A549 (cell line): ENCODE data around the gene OTOS. TPM values are rescaled to one million over a fixed set of nuclear protein-coding genes. Genes with fewer than 3 reads are reported as not detected.

Experiments
- ATAC-seq, 2 experiments: fragments of 200-7000 bp in 1 of 2; fragments of >200 bp in 1 of 2; cut with Nextera tagmentation in 1 of 2; cut with Tn5 transposase in 1 of 2; 3 replicates each; pipeline versions ENCODE4 v1.8.0 to v1.9.1; 2018 to 2020; ENCODE audit warnings: mild to moderate bottlenecking in 1 of 2, moderate library complexity in 1 of 2
- CTCF ChIA-PET: fragments of 300-600 bp; sonication (Branson Sonifier 250); formaldehyde crosslinking; extraction: SDS; loops from one replicate; lab custom pipeline; 2021; ENCODE audit warnings: antibody characterized with exemption, inconsistent platforms; lab: Yijun Ruan, JAX
- POLR2A ChIA-PET: fragments of 350-600 bp; formaldehyde crosslinking; extraction: SDS; loops from one replicate; lab custom pipeline; 2021; ENCODE audit warnings: antibody characterized with exemption, inconsistent platforms; lab: Yijun Ruan, JAX
- DNase-seq, 2 experiments: peaks; one replicate each; pipeline versions ENCODE4 v3.0.0 to v3.0.0-alpha.2; 2011 to 2016; ENCODE audit warnings: low read depth in 1 of 2, low spot score in 1 of 2
- FAIRE-seq: peaks from 2 replicates; lab custom pipeline; 2011; peaks lifted over from hg19 to GRCh38; lab: Jason Lieb, UNC
- H3K27ac ChIP-seq, 2 experiments: fragments of >200 bp; sonication (Bioruptor Twin); formaldehyde crosslinking; 3 replicates each; pipeline ENCODE4 v1.5.1; 2016 to 2017
- H3K4me1 ChIP-seq: fragments of >200 bp; sonication (Bioruptor Twin); formaldehyde crosslinking; 3 replicates; pipeline ENCODE4 v1.6.1; 2016
- H3K4me2 ChIP-seq: fragments of >200 bp; sonication (Bioruptor Twin); formaldehyde crosslinking; 3 replicates; pipeline ENCODE4 v1.6.1; 2016
- H3K4me3 ChIP-seq: fragments of >200 bp; sonication (Bioruptor Twin); formaldehyde crosslinking; 3 replicates; pipeline ENCODE4 v1.5.1; 2016
- H3K9me3 ChIP-seq: fragments of >200 bp; sonication (Bioruptor Twin); formaldehyde crosslinking; 3 replicates; pipeline ENCODE4 v1.6.1; 2016
- CHD4 ChIP-seq: fragments of 200-600 bp; sonication (generic); IDR thresholded peaks from 2 replicates; pipeline ENCODE4 v1.6.1; 2016; ENCODE audit warnings: antibody characterized with exemption, mild to moderate bottlenecking, borderline replicate concordance
- E2F6 ChIP-seq: IDR thresholded peaks from 2 replicates; pipeline ENCODE4 v1.6.1; 2012; ENCODE audit warnings: low read depth, borderline replicate concordance
- EHF ChIP-seq: fragments of 250-450 bp; sonication (Bioruptor Pico); IDR thresholded peaks from 2 replicates; pipeline ENCODE4 v1.5.0; 2020; ENCODE audit warnings: mild to moderate bottlenecking
- EHMT2 ChIP-seq: fragments of 200-600 bp; sonication (generic); IDR thresholded peaks from 2 replicates; pipeline ENCODE4 v1.6.1; 2016; ENCODE audit warnings: antibody characterized with exemption, low read depth, mild to moderate bottlenecking, moderate library complexity
- HMGXB4 ChIP-seq: fragments of 250-450 bp; sonication (Bioruptor Pico); IDR thresholded peaks from 2 replicates; pipeline ENCODE4 v1.5.0; 2021; ENCODE audit warnings: mild to moderate bottlenecking, moderate library complexity, borderline replicate concordance
- HOXB13 ChIP-seq: fragments of 250-450 bp; sonication (Bioruptor Pico); IDR thresholded peaks from 2 replicates; pipeline ENCODE4 v1.5.0; 2020; ENCODE audit warnings: low read depth, mild to moderate bottlenecking, moderate library complexity
- MAZ ChIP-seq: fragments of 150-350 bp; IDR thresholded peaks from 2 replicates; pipeline ENCODE4 v1.6.1; 2014; ENCODE audit warnings: antibody characterized with exemption, low read depth, low read length, borderline replicate concordance
- POLR2AphosphoS2 ChIP-seq: conservative IDR thresholded peaks from 2 replicates; pipeline ENCODE4 v1.6.1; 2012; ENCODE audit warnings: low read length, improper control_type of control experiment, inconsistent platforms
- RARB ChIP-seq: fragments of 250-450 bp; sonication (Bioruptor Pico); IDR thresholded peaks from 2 replicates; pipeline ENCODE4 v1.8.0; 2021; ENCODE audit warnings: mild to moderate bottlenecking, moderate library complexity
- TFCP2L1 ChIP-seq: fragments of 250-450 bp; sonication (Bioruptor Pico); IDR thresholded peaks from 2 replicates; pipeline ENCODE4 v1.5.0; 2021; ENCODE audit warnings: mild to moderate bottlenecking
- TP53 ChIP-seq: fragments of 250-450 bp; sonication (Bioruptor Pico); IDR thresholded peaks from 2 replicates; pipeline ENCODE4 v1.5.0; 2021; ENCODE audit warnings: mild to moderate bottlenecking, moderate library complexity
- ZC3H11A ChIP-seq: fragments of 450-650 bp; IDR thresholded peaks from 2 replicates; pipeline ENCODE4 v1.6.1; 2014; ENCODE audit warnings: antibody characterized with exemption, mild to moderate bottlenecking
- WGBS: methylation state at CpG from one replicate; pipeline ENCODE4 v1.1.6; 2017; ENCODE audit errors: missing lambda C conversion rate; 5-methylcytosine and 5-hydroxymethylcytosine counted together
- polyA plus RNA-seq, 4 experiments: library from polyadenylated mRNA; depleted of rRNA in 3 of 4; stranded (reverse); fragments of >200 nt; fragmentation: RNase III in 1 of 4; extraction: RNeasy Plus Mini Kit Qiagen cat#74134 plus additional on column Dnase treatment in 1 of 4; gene quantifications; 2 replicates in 3 of 4; 3 replicates in 1 of 4; pipeline ENCODE4 v1.2.3, GENCODE V29; 2011 to 2017
- TF ChIP-seq, protein P1 (sequence below): fragments of >200 bp; sonication (Bioruptor Twin); formaldehyde crosslinking; IDR thresholded peaks from 3 replicates; pipeline ENCODE4 v1.6.1; 2016

OTOS gene
- polyA plus RNA-seq, 2 of the 4 experiments (the other 2 are of a cell fraction): not detected

GRCh38 chr2:240129731-240130392 lies 10.6 kb downstream of the OTOS start:
- ATAC-seq (no peak), FAIRE-seq (no peak), DNase-seq (no peak)
- WGBS: 94% methylated on average over 22 of the region's 22 CpGs
- no peak overlapping the region for H3K4me3 ChIP-seq
- peaks cover 7% of the 10 kb centered on the region; the same call in 2 of the 3 replicates for H3K4me1 ChIP-seq
- TF ChIP-seq HOXB13 (CRISPR knock-in tag): no peak
- TF ChIP-seq TP53: no peak
- no peak for TF ChIP-seq ZC3H11A
- no peak overlapping the region for H3K27ac ChIP-seq
- H3K9me3 ChIP-seq: no peaks in the 10 kb centered on the region
- ChIA-PET CTCF (interaction anchor here (0.7 to 2.8 kb wide), 5 partner anchors 12 to 68 kb away, joined by 3 to 11 read pairs (median 3); no protein-coding TSS in a partner anchor), POLR2A (no interaction called here)
- H3K4me2 ChIP-seq: no peak overlapping the region

GRCh38 chr2:240129311-240129710 lies 11.1 kb downstream of the OTOS start:
- ChIA-PET POLR2A (no interaction called here), CTCF (interaction anchor here (1.1 to 2.8 kb wide), 5 partner anchors 13 to 68 kb away, joined by 3 to 11 read pairs (median 3); no protein-coding TSS in a partner anchor)
- FAIRE-seq: no peak
- 94% methylated on average over 7 of the region's 7 CpGs for WGBS
- DNase-seq: no peak
- no peak overlapping the region for H3K4me3 ChIP-seq
- no peak overlapping the region for H3K27ac ChIP-seq
- ATAC-seq: no peak
- no peak for TF ChIP-seq POLR2AphosphoS2
- no peak for TF ChIP-seq EHMT2
- H3K4me2 ChIP-seq: no peak overlapping the region
- H3K9me3 ChIP-seq: no peaks in the 10 kb centered on the region
- H3K4me1 ChIP-seq: peaks cover 1% of the 10 kb centered on the region; the same call in 1 of the 3 replicates

DNA sequence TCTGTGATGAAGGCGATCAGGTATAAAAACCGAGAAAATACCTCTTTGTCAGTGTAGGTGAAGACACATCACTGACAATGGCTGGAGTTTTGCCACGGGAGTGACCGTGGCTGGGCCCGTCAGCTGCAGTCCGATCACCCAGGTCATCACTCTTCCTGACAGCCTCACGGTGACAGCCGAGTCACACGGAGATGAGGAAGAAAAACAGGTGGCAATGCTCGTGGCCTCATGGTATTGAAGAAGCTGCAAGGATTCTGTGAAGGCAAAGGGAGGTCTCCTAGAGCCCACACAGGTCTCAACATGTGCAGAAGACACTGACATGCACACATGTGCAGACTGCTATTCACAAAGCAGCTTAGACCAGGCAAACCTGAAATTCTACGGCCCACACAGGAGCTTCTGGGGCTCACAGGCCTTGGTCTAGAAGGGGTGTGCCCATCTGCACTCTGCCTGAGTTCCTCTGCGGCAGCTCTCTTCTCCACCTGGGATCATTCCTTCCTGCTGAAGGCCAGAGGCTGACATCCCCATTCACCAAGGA lies 11.8 kb downstream of the OTOS start:
- TF ChIP-seq RARB (CRISPR knock-in tag) (no peak), HMGXB4 (CRISPR knock-in tag) (no peak), MAZ (no peak), EHF (CRISPR knock-in tag) (no peak), E2F6 (no peak), CHD4 (no peak), TFCP2L1 (CRISPR knock-in tag) (no peak)
- TF ChIP-seq, protein P1, sequence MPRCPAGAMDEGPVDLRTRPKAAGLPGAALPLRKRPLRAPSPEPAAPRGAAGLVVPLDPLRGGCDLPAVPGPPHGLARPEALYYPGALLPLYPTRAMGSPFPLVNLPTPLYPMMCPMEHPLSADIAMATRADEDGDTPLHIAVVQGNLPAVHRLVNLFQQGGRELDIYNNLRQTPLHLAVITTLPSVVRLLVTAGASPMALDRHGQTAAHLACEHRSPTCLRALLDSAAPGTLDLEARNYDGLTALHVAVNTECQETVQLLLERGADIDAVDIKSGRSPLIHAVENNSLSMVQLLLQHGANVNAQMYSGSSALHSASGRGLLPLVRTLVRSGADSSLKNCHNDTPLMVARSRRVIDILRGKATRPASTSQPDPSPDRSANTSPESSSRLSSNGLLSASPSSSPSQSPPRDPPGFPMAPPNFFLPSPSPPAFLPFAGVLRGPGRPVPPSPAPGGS: no peak
- no peaks in the 10 kb centered on the region for H3K4me1 ChIP-seq
- ChIA-PET POLR2A (no interaction called here), CTCF (interaction anchor here (1.4 to 2.8 kb wide), 3 partner anchors 13 to 21 kb away, joined by 3 to 11 read pairs (median 5); no protein-coding TSS in a partner anchor)
- H3K4me2 ChIP-seq: no peak overlapping the region
- 89% methylated on average over 12 of the region's 12 CpGs for WGBS
- ATAC-seq (no peak), DNase-seq (no peak), FAIRE-seq (no peak)
- no peak overlapping the region for H3K27ac ChIP-seq
- H3K9me3 ChIP-seq: no peaks in the 10 kb centered on the region
- no peak overlapping the region for H3K4me3 ChIP-seq
